HG03175 (cell line): Measurements from ENCODE around the gene GRM7.

Source experiments
- ATAC-seq: cut with Tn5 transposase; IDR thresholded peaks from one replicate; pipeline ENCODE4 v1.9.1; 2021; ENCODE audit warnings: mild to moderate bottlenecking, moderate library complexity; ENCODE audit not compliant: unreplicated experiment

Gene GRM7

DNA sequence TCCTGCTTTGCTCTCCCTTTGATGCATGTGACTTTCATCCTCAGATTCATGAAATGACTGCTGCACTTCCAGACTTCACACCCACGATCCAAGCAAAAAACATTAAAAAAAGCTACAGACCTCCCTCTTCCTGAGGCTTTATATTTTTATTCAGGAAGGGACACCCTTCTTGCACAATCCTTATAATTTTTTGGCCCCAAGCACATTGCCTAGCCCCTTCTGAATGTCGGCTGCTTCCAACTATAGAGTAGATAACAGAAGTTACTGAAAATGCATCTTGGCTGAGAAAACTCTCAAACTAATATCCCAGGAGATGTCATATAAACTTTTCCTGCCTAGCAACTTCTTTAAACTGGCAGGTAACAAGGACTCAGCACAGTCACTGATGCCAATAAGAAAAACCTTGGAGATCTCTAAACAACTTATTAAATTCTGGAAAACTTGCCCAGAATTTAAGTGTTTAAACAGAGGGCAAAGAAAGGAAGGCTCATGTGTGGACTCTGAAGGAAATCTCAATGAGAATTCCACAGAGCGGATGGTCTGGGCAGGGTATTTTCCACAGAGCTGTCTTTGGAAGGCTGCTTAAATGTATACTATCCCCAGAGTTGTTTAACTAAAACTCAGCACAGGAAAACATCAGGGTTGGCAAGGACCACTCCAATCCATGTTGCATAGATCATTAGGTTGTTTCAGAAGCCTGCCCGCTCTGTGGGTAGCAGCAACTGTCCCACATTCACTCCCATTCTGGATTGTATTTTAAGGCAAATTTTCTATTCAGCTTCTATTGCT lies 893.9 kb downstream of the GRM7 start:
- ATAC-seq: no peak

DNA sequence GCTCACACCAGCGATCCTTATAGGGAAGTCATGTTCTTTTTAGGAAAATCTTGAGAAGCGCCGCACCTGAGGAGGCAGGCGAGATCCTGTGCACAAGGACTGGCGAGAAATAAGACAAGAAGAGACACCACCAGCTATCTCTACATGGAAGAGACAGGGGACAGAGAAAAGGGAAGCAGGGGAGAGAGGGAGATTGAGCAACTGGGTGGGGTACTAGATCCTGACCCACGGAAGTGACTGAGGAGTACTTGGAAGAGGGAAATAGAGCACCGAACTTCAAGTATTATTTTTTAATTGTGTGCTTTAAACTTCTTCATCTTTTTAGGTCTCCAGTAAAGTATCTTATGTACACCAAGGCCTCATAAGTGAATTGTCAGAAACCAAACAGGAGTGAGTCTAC lies 898.7 kb downstream of the GRM7 start:
- no peak for ATAC-seq

DNA sequence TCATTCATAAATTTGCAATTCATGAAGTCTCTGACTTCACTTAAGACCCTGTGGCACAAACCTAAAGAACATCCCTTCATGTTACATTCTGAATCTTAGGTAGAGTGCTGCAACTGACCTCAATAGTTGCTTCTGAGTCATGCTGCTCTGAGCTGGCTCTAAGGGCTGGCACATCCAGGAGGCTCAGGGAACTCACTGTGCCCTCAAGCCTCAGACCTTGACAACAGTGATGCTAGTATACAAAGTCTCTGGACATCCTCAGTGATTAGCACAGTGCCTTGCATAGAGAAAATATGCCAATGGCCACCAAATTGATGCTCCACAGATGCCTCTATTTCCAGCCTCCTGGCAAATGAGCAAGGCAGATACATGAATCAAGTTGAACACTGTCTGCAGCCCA lies 899.8 kb downstream of the GRM7 start:
- ATAC-seq: no peak

DNA sequence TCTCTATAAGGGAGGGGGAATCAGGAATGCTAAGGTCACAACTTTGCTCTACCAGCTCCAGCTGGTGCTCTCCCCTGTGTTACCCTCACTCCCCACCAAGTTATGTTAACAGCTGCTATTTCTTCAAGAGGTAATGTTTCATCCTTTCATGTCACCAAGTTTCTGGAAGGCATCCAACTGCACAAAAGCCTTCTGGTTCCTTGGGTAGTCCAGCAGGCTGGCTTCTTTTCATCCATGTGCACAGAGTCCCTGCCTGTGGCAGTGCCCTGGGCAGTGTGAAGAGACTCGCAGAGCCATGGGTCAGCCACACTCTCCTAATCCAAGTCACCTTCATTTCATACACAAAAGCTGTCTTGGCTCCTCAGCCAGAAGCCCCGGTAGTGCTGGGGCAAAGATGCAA lies 903.2 kb downstream of the GRM7 start:
- ATAC-seq: no peak

DNA sequence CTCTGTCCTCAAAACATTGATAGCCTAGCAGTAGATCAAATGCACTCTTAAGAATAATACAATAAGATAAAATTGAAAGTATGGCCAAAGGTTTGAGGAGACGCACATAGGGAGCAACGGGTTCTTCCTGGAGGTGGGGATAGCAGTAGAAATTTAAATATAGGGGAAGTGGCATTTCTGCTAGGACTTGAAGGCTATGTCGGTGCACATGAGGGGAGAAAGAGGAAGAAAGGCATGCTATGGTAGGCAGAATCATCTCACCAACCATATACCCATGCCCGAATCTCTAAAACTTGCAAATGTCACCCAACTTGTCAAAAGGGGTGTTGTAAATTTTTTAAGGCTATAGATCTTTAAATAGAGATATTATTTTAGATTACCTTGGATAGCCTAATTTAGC lies 905.6 kb downstream of the GRM7 start:
- no peak for ATAC-seq

DNA sequence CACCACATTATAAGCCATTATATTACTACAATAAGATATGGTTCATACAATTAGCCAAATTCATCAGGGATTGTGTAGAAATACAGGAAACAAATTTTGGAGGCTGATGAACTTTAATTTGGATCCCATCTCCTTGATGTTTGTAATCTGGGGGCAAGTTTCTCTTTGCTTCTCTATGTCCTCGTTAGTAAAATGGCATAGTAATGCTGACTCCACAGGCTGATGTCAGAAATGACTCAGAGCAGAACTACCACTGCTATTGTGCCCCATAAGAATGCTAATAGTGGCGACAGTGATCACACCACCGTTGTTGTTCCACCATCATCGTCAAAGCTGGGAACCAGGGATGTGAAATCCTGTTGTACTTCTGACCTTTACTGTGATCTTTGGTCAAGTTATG lies 918.4 kb downstream of the GRM7 start:
- ATAC-seq: no peak

DNA sequence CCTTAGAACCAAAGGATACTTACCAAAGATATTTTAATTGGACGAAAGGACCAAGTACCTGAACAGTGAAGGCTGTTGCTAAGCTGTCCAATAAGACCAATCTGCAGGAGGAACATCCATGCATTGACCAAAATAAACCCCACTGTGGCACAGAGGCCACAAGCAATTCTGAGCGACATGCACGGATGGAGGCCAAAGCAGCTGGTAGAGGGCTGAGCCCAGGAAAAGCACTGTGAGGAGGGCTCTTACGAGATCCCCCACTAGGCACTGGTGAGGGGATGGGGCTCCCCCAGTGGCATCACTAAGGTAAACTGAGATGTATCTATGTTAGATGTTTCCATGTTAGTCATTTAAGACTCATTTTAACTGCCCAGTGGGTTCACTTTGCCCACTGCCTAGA lies 920.5 kb downstream of the GRM7 start:
- no peak for ATAC-seq

DNA sequence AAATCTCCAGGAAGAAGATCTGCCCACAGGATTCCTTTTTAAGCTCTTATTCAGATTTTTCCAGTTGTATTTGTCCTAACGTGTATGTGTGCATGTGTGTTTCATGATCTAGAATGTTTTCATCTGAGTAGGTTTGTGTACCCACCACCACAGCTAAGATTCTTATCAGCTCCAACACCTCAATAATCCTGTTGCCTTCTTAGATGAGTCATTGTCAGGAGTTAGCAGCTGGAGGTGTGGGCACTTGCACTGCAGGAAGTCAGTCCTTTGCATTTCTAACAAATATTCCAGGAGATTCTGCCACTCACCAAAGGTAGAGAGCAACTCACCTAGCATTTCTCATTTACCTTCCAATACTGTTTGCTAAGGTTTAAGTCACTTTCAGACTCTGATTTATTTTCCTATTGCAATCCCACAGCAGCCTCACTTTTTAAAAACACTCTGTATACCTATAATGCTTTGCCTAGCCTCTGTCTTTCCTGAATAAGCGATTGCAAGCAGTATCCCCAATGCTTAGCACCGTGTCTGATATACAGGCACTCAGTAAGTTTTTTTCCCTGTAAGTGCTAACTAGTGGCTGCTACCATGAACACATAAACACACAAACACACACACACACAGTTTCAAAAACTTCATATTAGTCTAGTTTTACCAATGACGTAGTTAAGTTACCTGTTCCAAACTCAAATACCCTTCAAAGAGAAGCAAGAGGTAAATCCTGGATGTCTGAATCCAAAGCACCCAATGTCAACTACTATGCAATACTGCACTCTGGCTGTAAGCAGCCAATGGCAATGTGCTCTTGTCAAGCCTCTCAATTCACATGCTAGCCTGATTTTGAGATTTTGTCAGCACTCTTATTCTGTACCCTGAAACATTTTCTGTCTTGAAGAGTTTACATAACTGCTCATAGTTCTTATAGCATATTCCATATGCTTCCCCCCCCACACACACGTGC lies 927.2 kb downstream of the GRM7 start:
- no peak for ATAC-seq

DNA sequence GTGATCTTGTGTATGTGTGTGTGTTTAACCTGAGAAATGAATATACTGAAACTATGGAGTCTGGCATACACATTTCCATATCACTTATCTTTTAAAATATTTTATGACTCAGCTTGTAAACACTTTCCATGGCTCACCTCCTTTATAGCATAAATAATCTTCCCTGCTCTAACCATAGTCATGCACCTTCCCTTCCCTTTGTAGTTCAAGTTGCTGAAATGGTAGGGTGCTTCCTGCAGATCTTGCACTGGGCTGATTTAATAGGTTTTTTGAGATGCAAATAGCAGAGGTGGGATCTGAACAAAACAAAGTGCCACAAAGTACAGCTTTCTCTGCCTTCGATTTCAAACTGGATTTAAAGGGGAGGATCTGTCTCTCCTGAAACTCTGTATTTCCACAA lies 928.0 kb downstream of the GRM7 start:
- no peak for ATAC-seq

DNA sequence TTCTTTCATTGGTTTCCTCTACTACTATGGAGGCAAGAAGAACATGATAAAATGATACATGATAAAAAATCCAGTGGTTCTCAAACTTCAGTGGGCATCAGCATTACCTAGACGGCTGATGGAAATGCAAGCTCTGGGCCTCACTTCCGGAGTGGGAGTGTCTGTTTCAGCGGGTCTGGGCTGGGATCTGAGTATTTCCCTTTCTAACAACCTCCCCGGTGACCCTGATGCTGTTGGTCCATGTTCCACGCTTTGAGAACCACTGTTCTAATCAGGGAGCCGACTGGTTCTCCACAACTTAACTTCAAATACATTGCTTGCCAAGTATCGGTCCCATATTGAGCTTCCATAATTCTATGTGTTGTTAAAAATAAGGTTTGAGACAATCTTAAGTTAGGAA lies 928.4 kb downstream of the GRM7 start:
- ATAC-seq: no peak

DNA sequence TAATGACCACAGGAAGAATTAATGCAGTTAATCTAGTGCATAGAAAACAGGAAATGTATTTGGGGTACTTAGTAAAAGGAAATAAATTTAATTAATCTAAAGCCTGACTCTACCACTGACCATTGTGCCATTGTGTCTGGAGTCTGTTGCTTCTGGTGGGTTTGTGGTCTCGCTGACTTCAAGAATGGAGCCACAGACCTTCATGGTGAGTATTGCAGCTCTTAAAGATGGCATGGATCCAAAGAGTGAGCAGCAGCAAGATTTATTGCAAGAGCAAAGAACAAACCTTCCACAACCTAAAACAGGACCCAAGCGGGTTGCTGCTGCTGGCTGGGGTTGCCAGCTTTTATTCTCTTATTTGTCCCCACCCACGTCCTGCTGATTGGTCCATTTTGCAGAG lies 929.2 kb downstream of the GRM7 start:
- no peak for ATAC-seq
